Adrenal gland (tissue), 5 donors: Measurements from ENCODE around the gene FAM181A.

ENCODE experiments used
- POLR2A ChIP-seq, 2 donors: fragments of 450-650 bp; IDR thresholded peaks; one replicate each; pipeline ENCODE4 v1.6.1; 2017; ENCODE audit warnings: antibody characterized with exemption in 2 of 2, mild to moderate bottlenecking in 2 of 2, moderate library complexity in 1 of 2
- TF ChIP-seq, protein P1 (sequence below), 6 experiments: fragments of 450-650 bp in 4 of 6; fragments of 200-600 bp in 2 of 6; sonication (generic) in 1 of 6; IDR thresholded peaks; 1 replicate in 5 of 6; 2 replicates in 1 of 6; pipeline versions ENCODE4 v1.5.1 to v1.8.0; 2016 to 2021; ENCODE audit warnings: antibody characterized with exemption in 6 of 6, mild to moderate bottlenecking in 2 of 6, moderate library complexity in 1 of 6
- donor health status: DM: no; HTN: no; CAD: no.

DNA sequence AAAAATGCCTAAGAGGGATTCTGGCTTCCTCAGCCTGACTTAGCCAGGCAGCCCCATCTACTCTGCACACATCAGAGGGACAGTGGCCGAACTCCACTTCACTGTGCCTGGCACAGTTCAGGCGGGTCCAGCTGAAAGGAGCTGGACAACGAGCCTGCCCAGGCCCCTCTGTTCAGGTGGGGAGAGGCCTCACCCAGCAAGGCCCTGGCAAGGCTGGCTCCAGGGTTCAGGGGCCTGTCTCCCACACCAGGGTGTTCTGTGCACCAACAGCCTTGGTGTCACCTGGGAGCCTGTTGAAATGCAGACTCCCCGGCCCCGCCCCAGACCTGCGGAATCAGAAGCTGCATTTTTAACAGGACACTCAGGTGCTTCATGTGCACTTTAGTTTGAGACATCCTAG lies 9.8 kb downstream of the FAM181A start:
- TF ChIP-seq, protein P1, sequence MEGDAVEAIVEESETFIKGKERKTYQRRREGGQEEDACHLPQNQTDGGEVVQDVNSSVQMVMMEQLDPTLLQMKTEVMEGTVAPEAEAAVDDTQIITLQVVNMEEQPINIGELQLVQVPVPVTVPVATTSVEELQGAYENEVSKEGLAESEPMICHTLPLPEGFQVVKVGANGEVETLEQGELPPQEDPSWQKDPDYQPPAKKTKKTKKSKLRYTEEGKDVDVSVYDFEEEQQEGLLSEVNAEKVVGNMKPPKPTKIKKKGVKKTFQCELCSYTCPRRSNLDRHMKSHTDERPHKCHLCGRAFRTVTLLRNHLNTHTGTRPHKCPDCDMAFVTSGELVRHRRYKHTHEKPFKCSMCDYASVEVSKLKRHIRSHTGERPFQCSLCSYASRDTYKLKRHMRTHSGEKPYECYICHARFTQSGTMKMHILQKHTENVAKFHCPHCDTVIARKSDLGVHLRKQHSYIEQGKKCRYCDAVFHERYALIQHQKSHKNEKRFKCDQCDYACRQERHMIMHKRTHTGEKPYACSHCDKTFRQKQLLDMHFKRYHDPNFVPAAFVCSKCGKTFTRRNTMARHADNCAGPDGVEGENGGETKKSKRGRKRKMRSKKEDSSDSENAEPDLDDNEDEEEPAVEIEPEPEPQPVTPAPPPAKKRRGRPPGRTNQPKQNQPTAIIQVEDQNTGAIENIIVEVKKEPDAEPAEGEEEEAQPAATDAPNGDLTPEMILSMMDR (IDR thresholded peaks at IDR 0.05): no peak
- no peak for TF ChIP-seq POLR2A (IDR thresholded peaks at IDR 0.05)
